Choroid plexus epithelial cell (primary cell): ENCODE data around the gene CUTA.

Experiments
- DNase-seq: peaks from one replicate; pipeline ENCODE4 v3.0.0-alpha.2; 2010; ENCODE audit warnings: low read depth
- H3K4me3 ChIP-seq: 2 replicates; pipeline ENCODE4 v1.5.1; 2011; ENCODE audit warnings: low read depth, mild to moderate bottlenecking, control low read depth, low read length, moderate library complexity
- CTCF ChIP-seq: conservative IDR thresholded peaks from 2 replicates; pipeline ENCODE4 v1.5.1; 2011; ENCODE audit warnings: low read depth, mild to moderate bottlenecking, control low read depth, inconsistent platforms, low read length, moderate library complexity

CUTA gene

GRCh38 chr6:33440649-33441309 lies 22.9 kb upstream of the CUTA start:
- no peak for TF ChIP-seq CTCF
- H3K4me3 ChIP-seq = no peak overlapping the region
- DNase-seq = no peak

- TF ChIP-seq CTCF = no peak
- no peak overlapping the region for H3K4me3 ChIP-seq
- no peak for DNase-seq
Observed at GRCh38 chr6:33439956-33440648, 22.2 kb upstream of the CUTA start.

- TF ChIP-seq CTCF = no peak
- no peak overlapping the region for H3K4me3 ChIP-seq
- DNase-seq = no peak
Observed at GRCh38 chr6:33438978-33439594, 21.2 kb upstream of the CUTA start.

- no peak overlapping the region for H3K4me3 ChIP-seq
- no peak for DNase-seq
- no peak for TF ChIP-seq CTCF
Observed at GRCh38 chr6:33437666-33438065, 19.8 kb upstream of the CUTA start.

- DNase-seq = no peak
- H3K4me3 ChIP-seq = no peak overlapping the region
- no peak for TF ChIP-seq CTCF
Observed at GRCh38 chr6:33434961-33435360, 17.1 kb upstream of the CUTA start.

- H3K4me3 ChIP-seq = no peak overlapping the region
- TF ChIP-seq CTCF = no peak
- DNase-seq = peak; percentile 43
Observed at GRCh38 chr6:33433544-33434191, 15.8 kb upstream of the CUTA start.
